Stimulated activated effector memory CD8-positive, alpha-beta T cell treated with anti-CD3 and anti-CD28 coated beads, Interleukin-12 subunit alpha, Interleukin-12 subunit beta, amount 100 ng/mL, for 72 hours (primary cell): ENCODE results near the gene TMEM163.
"Not testable (repeated sequence)": the region's sequence is repeated elsewhere in the genome, so short reads cannot be mapped to it uniquely, and the experiment has no call there.

Experiments
- ATAC-seq: fragments of 150-1000 bp; cut with Tn5 transposase; 2 replicates; pipeline ENCODE4 v1.10.0; 2021
- DNase-seq, 2 donors: peaks; one replicate each; pipeline ENCODE4 v3.0.0; 2021 to 2022; ENCODE audit warnings: low spot score in 2 of 2
- H3K27ac Mint-ChIP-seq: one replicate; pipeline ENCODE4 v1.8.0; 2022; ENCODE audit warnings: mild to moderate bottlenecking, mixed read lengths
- H3K36me3 Mint-ChIP-seq: one replicate; pipeline ENCODE4 v1.8.0; 2022; ENCODE audit warnings: mild to moderate bottlenecking, mixed read lengths
- H3K4me1 Mint-ChIP-seq: one replicate; pipeline ENCODE4 v1.8.0; 2022; ENCODE audit warnings: mixed read lengths
- H3K4me3 Mint-ChIP-seq: one replicate; pipeline ENCODE4 v1.8.0; 2022; ENCODE audit warnings: mild to moderate bottlenecking, mixed read lengths
- H3K9me3 Mint-ChIP-seq: one replicate; pipeline ENCODE4 v1.8.0; 2022; ENCODE audit warnings: mixed read lengths

The TMEM163 gene

GRCh38 chr2:134634054-134634753, 84.6 kb downstream of the TMEM163 start:
- no peak overlapping the region for H3K4me3 Mint-ChIP-seq
- H3K4me1 Mint-ChIP-seq = peaks cover 7% of the 10 kb centered on the region
- no peak overlapping the region for H3K27ac Mint-ChIP-seq
- no peaks in the 10 kb centered on the region for H3K9me3 Mint-ChIP-seq
- ATAC-seq (no peak), DNase-seq (no peak)
- H3K36me3 Mint-ChIP-seq = no peaks in the 10 kb centered on the region

GRCh38 chr2:134630504-134631159, 88.2 kb downstream of the TMEM163 start:
- H3K27ac Mint-ChIP-seq = no peak overlapping the region
- no peak for DNase-seq
- H3K36me3 Mint-ChIP-seq = no peaks in the 10 kb centered on the region
- peaks cover 7% of the 10 kb centered on the region for H3K4me1 Mint-ChIP-seq
- ATAC-seq = no peak
- peaks cover 2% of the 10 kb centered on the region for H3K9me3 Mint-ChIP-seq
- H3K4me3 Mint-ChIP-seq = no peak overlapping the region

- Mint-ChIP-seq H3K27ac (no peak overlapping the region), H3K9me3 (peaks cover 2% of the 10 kb centered on the region), H3K36me3 (no peaks in the 10 kb centered on the region), H3K4me1 (peaks cover 7% of the 10 kb centered on the region), H3K4me3 (no peak overlapping the region)
- peak; percentile 43 for ATAC-seq
- no peak for DNase-seq
Observed at GRCh38 chr2:134628453-134628852, 90.3 kb downstream of the TMEM163 start.

DNA sequence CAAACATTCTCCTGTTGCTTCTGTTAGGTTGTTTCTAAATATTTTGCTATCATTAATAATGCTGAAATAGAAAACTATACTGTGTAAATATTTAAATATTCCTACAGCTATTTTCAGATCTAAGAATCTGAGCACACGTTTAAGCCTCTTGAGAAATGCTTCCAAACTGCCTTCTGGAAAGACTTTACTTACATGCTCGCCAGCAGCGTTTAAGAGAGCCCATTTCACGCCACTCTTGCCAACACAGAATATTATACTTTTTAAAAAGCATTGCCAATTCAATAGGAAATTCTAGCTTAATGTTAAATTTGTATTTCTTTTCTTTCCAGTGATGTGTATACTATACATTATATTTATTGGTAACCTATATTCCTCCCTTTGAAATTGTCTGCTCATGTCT, 92.0 kb downstream of the TMEM163 start:
- no peak for ATAC-seq
- Mint-ChIP-seq H3K27ac (no peak overlapping the region), H3K36me3 (no peaks in the 10 kb centered on the region), H3K9me3 (peaks cover 2% of the 10 kb centered on the region), H3K4me1 (peaks cover 12% of the 10 kb centered on the region), H3K4me3 (no peak overlapping the region)
- no peak for DNase-seq

DNA sequence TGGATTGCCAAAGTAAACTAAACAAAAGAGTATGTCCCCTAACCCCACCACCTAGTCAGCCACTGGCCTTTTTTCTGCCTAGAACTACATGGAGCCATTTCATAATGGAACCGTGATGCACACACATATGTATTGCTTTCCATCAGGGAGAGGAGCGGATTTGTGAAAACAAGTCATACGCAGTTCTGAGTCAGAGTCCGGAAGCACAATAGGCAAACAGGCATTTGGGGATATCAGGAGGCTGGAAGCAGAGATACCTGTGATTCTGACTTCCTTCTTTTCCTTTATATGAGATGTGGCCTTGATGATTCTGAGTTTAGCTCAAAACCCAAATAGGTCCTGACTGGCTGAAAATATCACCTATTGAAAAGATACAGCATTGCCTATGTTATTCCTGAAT, 93.5 kb downstream of the TMEM163 start:
- Mint-ChIP-seq H3K4me3 (no peak overlapping the region), H3K36me3 (no peaks in the 10 kb centered on the region), H3K4me1 (peaks cover 13% of the 10 kb centered on the region), H3K9me3 (peaks cover 2% of the 10 kb centered on the region), H3K27ac (no peak overlapping the region)
- no peak for ATAC-seq
- no peak for DNase-seq

DNA sequence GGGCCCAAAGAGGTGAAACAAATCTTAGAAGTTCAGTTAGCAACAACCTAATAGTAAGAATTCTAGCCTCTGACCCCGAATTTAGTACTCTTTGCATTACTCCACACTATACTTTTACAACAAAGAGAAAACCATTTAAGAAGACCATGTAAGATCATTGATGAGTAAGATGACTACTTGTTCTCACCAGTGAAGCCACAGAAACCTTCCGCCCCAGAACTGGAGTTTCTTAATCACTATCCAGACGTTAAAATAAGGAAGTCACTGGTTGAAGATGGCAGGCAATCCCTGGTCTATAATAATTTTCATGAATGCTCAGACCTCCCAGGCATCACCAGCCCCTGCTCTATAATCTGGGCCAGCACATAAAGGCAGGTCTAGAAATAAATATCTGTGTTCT, 95.0 kb downstream of the TMEM163 start:
- peak; percentile 99 for ATAC-seq
- Mint-ChIP-seq H3K4me3 (no peak overlapping the region), H3K27ac (peak overlapping the region; percentile 13), H3K4me1 (peaks cover 13% of the 10 kb centered on the region), H3K36me3 (no peaks in the 10 kb centered on the region), H3K9me3 (peaks cover 6% of the 10 kb centered on the region)
- DNase-seq = peak; percentile 14 to 68

- H3K36me3 Mint-ChIP-seq = no peaks in the 10 kb centered on the region
- H3K9me3 Mint-ChIP-seq = peaks cover 13% of the 10 kb centered on the region
- H3K4me1 Mint-ChIP-seq = peaks cover 13% of the 10 kb centered on the region
- H3K4me3 Mint-ChIP-seq = no peak overlapping the region
- H3K27ac Mint-ChIP-seq = no peak overlapping the region
- ATAC-seq = no peak
- no peak for DNase-seq
Observed at GRCh38 chr2:134623046-134623445, 95.8 kb downstream of the TMEM163 start.

GRCh38 chr2:134621939-134622705, 96.7 kb downstream of the TMEM163 start:
- Mint-ChIP-seq H3K4me1 (peaks cover 13% of the 10 kb centered on the region), H3K9me3 (peaks cover 14% of the 10 kb centered on the region), H3K27ac (no peak overlapping the region), H3K36me3 (no peaks in the 10 kb centered on the region), H3K4me3 (no peak overlapping the region)
- ATAC-seq = no peak
- DNase-seq = no peak

DNA sequence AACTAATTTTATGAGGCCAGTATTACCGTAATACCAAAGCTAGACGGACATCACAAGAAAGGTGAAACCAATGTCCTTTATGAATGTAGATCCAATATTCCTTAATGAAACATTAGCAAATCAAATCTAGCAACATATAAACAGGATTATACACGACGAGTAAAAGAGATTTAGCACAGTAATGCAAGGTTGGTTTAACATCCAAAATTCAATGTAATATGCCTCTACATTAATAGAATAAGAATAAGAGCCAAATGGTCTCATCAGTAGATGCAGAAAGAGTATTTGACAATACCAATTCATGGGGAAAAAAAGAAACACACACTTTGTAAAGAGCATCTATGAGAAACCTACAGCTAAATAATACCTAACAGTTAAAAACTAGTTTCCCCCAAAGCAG, 99.5 kb downstream of the TMEM163 start:
- Mint-ChIP-seq H3K27ac (no peak overlapping the region), H3K9me3 (peaks cover 12% of the 10 kb centered on the region), H3K4me3 (no peak overlapping the region), H3K4me1 (peaks cover 11% of the 10 kb centered on the region), H3K36me3 (no peaks in the 10 kb centered on the region)
- ATAC-seq (no peak), DNase-seq (no peak)

DNA sequence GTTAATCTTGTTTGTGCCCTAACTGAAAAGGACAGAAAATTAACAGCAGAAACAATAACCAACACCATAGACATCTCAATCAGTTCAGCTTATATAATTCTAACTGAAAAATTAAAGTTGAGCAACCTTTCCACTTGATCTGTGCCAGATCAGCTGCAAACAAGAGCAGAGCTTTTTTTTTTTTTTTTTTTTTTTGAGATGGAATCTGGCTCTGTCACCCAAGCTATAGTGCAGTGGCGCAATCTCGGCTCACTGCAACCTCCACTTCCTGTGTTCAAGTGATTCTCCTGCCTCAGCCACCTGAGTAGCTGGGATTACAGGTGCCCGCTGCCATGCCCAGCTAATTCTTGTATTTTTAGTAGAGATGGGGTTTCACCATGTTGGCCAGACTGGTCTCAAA, 103.3 kb downstream of the TMEM163 start:
- H3K36me3 Mint-ChIP-seq, DNase-seq, ATAC-seq, H3K4me3 Mint-ChIP-seq, H3K27ac Mint-ChIP-seq, H3K4me1 Mint-ChIP-seq: not testable (repeated sequence)
- H3K9me3 Mint-ChIP-seq = peaks cover 31% of the 10 kb centered on the region

DNA sequence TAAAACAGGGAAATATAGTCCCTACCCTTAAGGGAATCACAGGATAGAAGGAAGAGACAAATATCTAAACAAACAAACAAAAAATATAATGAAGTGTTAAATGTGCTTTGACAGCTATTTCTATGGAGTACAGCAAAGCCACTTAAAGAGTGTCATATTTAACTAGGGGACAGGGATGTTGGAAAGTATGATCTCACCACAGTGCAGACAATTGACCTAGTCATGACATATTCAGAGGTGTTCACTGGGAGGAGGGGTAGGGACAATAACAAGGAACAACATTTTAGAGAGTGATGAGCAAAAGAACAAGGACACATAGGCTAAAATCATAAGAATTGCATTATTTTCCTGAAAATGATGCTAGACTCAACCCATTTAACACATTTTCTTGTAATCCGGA, 107.5 kb downstream of the TMEM163 start:
- no peaks in the 10 kb centered on the region for H3K36me3 Mint-ChIP-seq
- peaks cover 19% of the 10 kb centered on the region for H3K9me3 Mint-ChIP-seq
- DNase-seq (no peak), ATAC-seq (no peak)
- no peak overlapping the region for H3K4me3 Mint-ChIP-seq
- no peak overlapping the region for H3K27ac Mint-ChIP-seq
- H3K4me1 Mint-ChIP-seq = no peaks in the 10 kb centered on the region

- DNase-seq (no peak), ATAC-seq (no peak)
- Mint-ChIP-seq H3K4me3 (no peak overlapping the region), H3K4me1 (no peaks in the 10 kb centered on the region), H3K27ac (no peak overlapping the region), H3K9me3 (peaks cover 19% of the 10 kb centered on the region), H3K36me3 (no peaks in the 10 kb centered on the region)
Observed at GRCh38 chr2:134610871-134611270, 107.9 kb downstream of the TMEM163 start.

GRCh38 chr2:134609924-134610513, 108.8 kb downstream of the TMEM163 start:
- Mint-ChIP-seq H3K9me3 (peaks cover 19% of the 10 kb centered on the region), H3K4me3 (no peak overlapping the region), H3K27ac (no peak overlapping the region), H3K36me3 (no peaks in the 10 kb centered on the region), H3K4me1 (no peaks in the 10 kb centered on the region)
- DNase-seq = no peak
- no peak for ATAC-seq

GRCh38 chr2:134603966-134604365, 114.8 kb downstream of the TMEM163 start:
- Mint-ChIP-seq H3K4me3 (no peak overlapping the region), H3K4me1 (no peaks in the 10 kb centered on the region), H3K36me3 (no peaks in the 10 kb centered on the region), H3K9me3 (peaks cover 3% of the 10 kb centered on the region), H3K27ac (no peak overlapping the region)
- ATAC-seq = no peak
- no peak for DNase-seq

DNA sequence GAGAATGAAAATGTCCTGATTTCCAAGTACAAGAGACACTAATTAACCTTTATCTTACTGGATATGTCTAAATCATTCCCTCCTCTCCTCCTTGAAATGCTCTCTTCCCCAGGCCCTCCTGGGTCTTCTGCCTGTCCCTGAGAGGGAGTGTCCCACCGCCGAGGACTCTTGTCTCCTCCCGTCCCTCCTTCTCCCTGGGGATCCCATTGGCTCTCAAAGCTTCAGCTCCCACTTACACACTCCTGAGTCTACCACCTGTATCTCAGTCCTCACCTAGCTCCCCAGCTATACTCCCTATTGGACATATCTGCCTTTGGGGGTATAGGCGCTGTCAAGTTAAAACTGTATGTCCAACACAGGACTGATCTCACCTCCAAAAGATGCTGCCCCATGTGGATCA, 116.1 kb downstream of the TMEM163 start:
- no peak overlapping the region for H3K27ac Mint-ChIP-seq
- no peak for DNase-seq
- H3K4me1 Mint-ChIP-seq = no peaks in the 10 kb centered on the region
- H3K9me3 Mint-ChIP-seq = peaks cover 3% of the 10 kb centered on the region
- no peak overlapping the region for H3K4me3 Mint-ChIP-seq
- no peaks in the 10 kb centered on the region for H3K36me3 Mint-ChIP-seq
- no peak for ATAC-seq
